Left lung (tissue), 10 donors: ENCODE measurements around the gene TANC1. TPM values are rescaled to one million over a fixed set of nuclear protein-coding genes. Genes with fewer than 3 reads are reported as not detected.
A peak's percentile ranks its signal among the peaks of the same experiment; 100 is the strongest.

Source experiments
- ATAC-seq: fragments of 200-7000 bp; cut with Tn5 transposase; one replicate; pipeline ENCODE4 v1.9.1; 2020; ENCODE audit warnings: moderate library complexity
- DNase-seq, 4 donors: peaks; one replicate each; pipeline ENCODE4 v3.0.0-alpha.2; 2013 to 2020
- H3K27ac ChIP-seq, 2 donors: fragments of 200-600 bp; sonication (generic) in 1 of 2; one replicate each; pipeline versions ENCODE4 v1.5.0 to v1.8.0; 2020 to 2021
- H3K27me3 ChIP-seq, 2 donors: fragments of 200-600 bp; sonication (generic) in 1 of 2; one replicate each; pipeline versions ENCODE4 v1.5.0 to v1.8.0; 2020 to 2021
- H3K36me3 ChIP-seq, 2 donors: fragments of 200-600 bp; sonication (generic) in 1 of 2; one replicate each; pipeline versions ENCODE4 v1.5.0 to v1.8.0; 2020 to 2021
- H3K4me1 ChIP-seq, 2 donors: fragments of 200-600 bp; one replicate each; pipeline ENCODE4 v1.8.0; 2021
- H3K4me3 ChIP-seq, 2 donors: fragments of 200-600 bp; sonication (generic) in 1 of 2; one replicate each; pipeline versions ENCODE4 v1.5.0 to v1.8.0; 2020 to 2021; ENCODE audit warnings: mild to moderate bottlenecking in 1 of 2
- H3K9me3 ChIP-seq, 2 donors: fragments of 200-600 bp; sonication (generic) in 1 of 2; one replicate each; pipeline versions ENCODE4 v1.5.0 to v1.8.0; 2020 to 2021
- CTCF ChIP-seq, 2 donors: fragments of 200-600 bp; sonication (generic) in 1 of 2; IDR thresholded peaks; one replicate each; pipeline versions ENCODE4 v1.5.0 to v1.8.0; 2021; ENCODE audit warnings: antibody characterized with exemption in 2 of 2
- intact Hi-C, 2 donors: fragments of 100-400 bp; cut with DNase I; formaldehyde crosslinking; loops; one replicate each; pipeline versions ENCODE4 v1.11.2 to v1.14.2; 2022
- polyA plus RNA-seq, 6 donors: library from polyadenylated mRNA; unstranded; fragments of 120-200 nt; gene quantifications; one replicate each; pipeline ENCODE4 v1.2.1, GENCODE V29; 2013; ENCODE audit not compliant: insufficient read length in 6 of 6
- total RNA-seq, 2 donors: library from RNA; stranded (reverse); fragmentation: NEBNext Ultra II Directional; extraction: Animal tissue kit (Norgen Biotek cat#: 25700); gene quantifications; one replicate each; pipeline ENCODE4 v1.2.1, GENCODE V29; 2021
- donor health status: DM: no; HTN: yes; CAD: no.
- donor health status: DM: no; HTN: no; CAD: no.

Gene TANC1
- total and polyA plus RNA-seq, 8 donors: 40.1 to 76.6 (median 53.3) TPM

GRCh38 chr2:158969715-158970240, 1.3 kb downstream of the TANC1 start:
- peaks cover 25 to 42% of the 10 kb centered on the region in 2 donors for H3K4me1 ChIP-seq
- H3K27me3 ChIP-seq: peaks cover 0 to 36% of the 10 kb centered on the region in 2 donors
- H3K9me3 ChIP-seq: no peaks in the 10 kb centered on the region
- peak; percentile 22 for ATAC-seq
- peak in 3 of 4 donors; percentile 42 to 84 (median 44) for DNase-seq
- H3K36me3 ChIP-seq: no peaks in the 10 kb centered on the region
- peak overlapping the region; percentile 89 to 93 for H3K27ac ChIP-seq
- peak overlapping the region; percentile 77 to 86 for H3K4me3 ChIP-seq
- no peak for TF ChIP-seq CTCF (IDR thresholded peaks at IDR 0.05)
- intact Hi-C loops: no loop called here

GRCh38 chr2:158970241-158970751, 1.9 kb downstream of the TANC1 start:
- intact Hi-C loops: no loop called here
- peak; percentile 1 for ATAC-seq
- no peak for TF ChIP-seq CTCF (IDR thresholded peaks at IDR 0.05)
- Histone ChIP-seq H3K36me3 (no peaks in the 10 kb centered on the region), H3K4me3 (peak overlapping the region; percentile 77 to 86), H3K9me3 (no peaks in the 10 kb centered on the region), H3K27ac (peak overlapping the region; percentile 89 to 93), H3K27me3 (peaks cover 0 to 36% of the 10 kb centered on the region in 2 donors), H3K4me1 (peaks cover 25 to 42% of the 10 kb centered on the region in 2 donors)
- DNase-seq: no peak

GRCh38 chr2:158973116-158973956, 4.9 kb downstream of the TANC1 start:
- peaks cover 0 to 24% of the 10 kb centered on the region in 2 donors for H3K27me3 ChIP-seq
- intact Hi-C loops: no loop called here
- ATAC-seq (peak; percentile 43), DNase-seq (peak in 1 of 4 donors; percentile 32)
- H3K4me1 ChIP-seq: peaks cover 25 to 32% of the 10 kb centered on the region in 2 donors
- no peak overlapping the region for H3K4me3 ChIP-seq
- H3K36me3 ChIP-seq: no peaks in the 10 kb centered on the region
- no peak for TF ChIP-seq CTCF (IDR thresholded peaks at IDR 0.05)
- no peaks in the 10 kb centered on the region for H3K9me3 ChIP-seq
- H3K27ac ChIP-seq: peak overlapping the region in 1 of 2 donors; percentile 33

- H3K36me3 ChIP-seq: no peaks in the 10 kb centered on the region
- no peak for DNase-seq
- intact Hi-C loops: no loop called here
- TF ChIP-seq CTCF (IDR thresholded peaks at IDR 0.05): no peak
- no peak overlapping the region for H3K27ac ChIP-seq
- H3K27me3 ChIP-seq: peaks cover 0 to 4% of the 10 kb centered on the region in 2 donors
- H3K4me1 ChIP-seq: peaks cover 28 to 29% of the 10 kb centered on the region in 2 donors
- H3K9me3 ChIP-seq: no peaks in the 10 kb centered on the region
- H3K4me3 ChIP-seq: no peak overlapping the region
- ATAC-seq: no peak
Observed at GRCh38 chr2:158975271-158975921, 7.0 kb downstream of the TANC1 start.

- Histone ChIP-seq H3K9me3 (no peaks in the 10 kb centered on the region), H3K4me1 (peaks cover 15 to 23% of the 10 kb centered on the region in 2 donors), H3K27ac (no peak overlapping the region), H3K4me3 (no peak overlapping the region), H3K36me3 (no peaks in the 10 kb centered on the region), H3K27me3 (no peaks in the 10 kb centered on the region)
- DNase-seq (no peak), ATAC-seq (no peak)
- no peak for TF ChIP-seq CTCF (IDR thresholded peaks at IDR 0.05)
- intact Hi-C loops: no loop called here
Observed at GRCh38 chr2:158979772-158980171, 11.3 kb downstream of the TANC1 start.
